Lower leg skin (tissue), 3 donors: ENCODE measurements around the gene PLA1A.

Experiments used
- CTCF ChIP-seq, 3 donors: fragments of 450-650 bp; IDR thresholded peaks; one replicate each; pipeline ENCODE4 v1.5.1; 2016; ENCODE audit warnings: antibody characterized with exemption in 3 of 3, mild to moderate bottlenecking in 3 of 3, moderate library complexity in 2 of 3
- POLR2A ChIP-seq, 2 donors: fragments of 450-650 bp; IDR thresholded peaks; one replicate each; pipeline ENCODE4 v1.6.1; 2016 to 2017; ENCODE audit warnings: antibody characterized with exemption in 2 of 2, mild to moderate bottlenecking in 1 of 2, moderate library complexity in 1 of 2

- TF ChIP-seq POLR2A (IDR thresholded peaks at IDR 0.05) (no peak), CTCF (IDR thresholded peaks at IDR 0.05) (no peak)
These were observed 46.8 kb downstream of the PLA1A start for GRCh38 chr3:119644481-119644880.
